Liver (tissue), 9 donors: ENCODE data around the gene FAM174A. TPM values are rescaled to one million over a fixed set of nuclear protein-coding genes. Genes with fewer than 3 reads are reported as not detected.
"Not testable (repeated sequence)": the region's sequence is repeated elsewhere in the genome, so short reads cannot be mapped to it uniquely, and the experiment has no call there.

Experiments used
- DNase-seq: peaks from one replicate; pipeline ENCODE4 v3.0.0-alpha.2; 2017; ENCODE audit warnings: low spot score
- H3K27ac ChIP-seq, 2 donors: one replicate each; pipeline ENCODE4 v1.7.0; 2013; ENCODE audit warnings: inconsistent platforms in 2 of 2, low read length in 2 of 2, control low read depth in 1 of 2, low read depth in 1 of 2, mild to moderate bottlenecking in 1 of 2
- H3K27me3 ChIP-seq, 4 donors: one replicate each; pipeline versions ENCODE4 v1.6.1 to v1.7.0; 2013; ENCODE audit warnings: low read length in 3 of 4, inconsistent platforms in 1 of 4, mild to moderate bottlenecking in 1 of 4, moderate library complexity in 1 of 4; ENCODE audit not compliant: control insufficient read depth in 4 of 4, insufficient read depth in 4 of 4
- H3K36me3 ChIP-seq, 4 donors: one replicate each; pipeline versions ENCODE4 v1.6.1 to v1.7.0; 2013; ENCODE audit warnings: low read length in 3 of 4, mild to moderate bottlenecking in 3 of 4, low read depth in 1 of 4, moderate library complexity in 1 of 4; ENCODE audit not compliant: control insufficient read depth in 4 of 4, insufficient read depth in 3 of 4
- H3K4me1 ChIP-seq, 4 donors: one replicate each; pipeline versions ENCODE4 v1.6.1 to v1.7.0; 2013; ENCODE audit warnings: low read length in 3 of 4, mild to moderate bottlenecking in 3 of 4, moderate library complexity in 1 of 4; ENCODE audit not compliant: control insufficient read depth in 4 of 4, insufficient read depth in 4 of 4
- H3K4me3 ChIP-seq, 3 donors: one replicate each; pipeline versions ENCODE4 v1.6.1 to v1.7.0; 2013; ENCODE audit warnings: low read length in 3 of 3, control low read depth in 1 of 3, low read depth in 1 of 3, mild to moderate bottlenecking in 1 of 3
- H3K9ac ChIP-seq, 2 donors: one replicate each; pipeline ENCODE4 v1.7.0; 2013; ENCODE audit warnings: low read length in 2 of 2, mild to moderate bottlenecking in 2 of 2, moderate library complexity in 2 of 2, control low read depth in 1 of 2, low read depth in 1 of 2
- H3K9me3 ChIP-seq, 4 donors: one replicate each; pipeline versions ENCODE4 v1.6.1 to v1.7.0; 2013; ENCODE audit warnings: low read length in 3 of 4; ENCODE audit not compliant: control insufficient read depth in 4 of 4
- ATF3 ChIP-seq: IDR thresholded peaks from 2 replicates; pipeline ENCODE4 v1.6.1; 2016; ENCODE audit warnings: antibody characterized with exemption
- EGR1 ChIP-seq, 2 donors: IDR thresholded peaks; 2 replicates each; pipeline ENCODE4 v1.6.1; 2016 to 2018; ENCODE audit warnings: antibody characterized with exemption in 2 of 2, low read depth in 2 of 2
- FOXA1 ChIP-seq: IDR thresholded peaks from 2 replicates; pipeline ENCODE4 v1.6.1; 2016; ENCODE audit warnings: antibody characterized with exemption
- FOXA2 ChIP-seq: IDR thresholded peaks from 2 replicates; pipeline ENCODE4 v1.6.1; 2016; ENCODE audit warnings: antibody characterized with exemption
- GABPA ChIP-seq, 2 donors: IDR thresholded peaks in 1 of 2; conservative IDR thresholded peaks in 1 of 2; 2 replicates each; pipeline ENCODE4 v1.6.1; 2016; ENCODE audit warnings: antibody characterized with exemption in 2 of 2, mild to moderate bottlenecking in 1 of 2, moderate library complexity in 1 of 2
- HNF4G ChIP-seq: IDR thresholded peaks from 2 replicates; pipeline ENCODE4 v1.6.1; 2016; ENCODE audit warnings: antibody characterized with exemption
- JUND ChIP-seq, 2 donors: IDR thresholded peaks; 2 replicates each; pipeline ENCODE4 v1.6.1; 2016; ENCODE audit warnings: antibody characterized with exemption in 2 of 2
- NR2F2 ChIP-seq: IDR thresholded peaks from 2 replicates; pipeline ENCODE4 v1.6.1; 2016; ENCODE audit warnings: antibody characterized with exemption
- SP1 ChIP-seq: IDR thresholded peaks from 2 replicates; pipeline ENCODE4 v1.6.1; 2018; ENCODE audit warnings: antibody characterized with exemption, mild to moderate bottlenecking
- TAF1 ChIP-seq: conservative IDR thresholded peaks from 2 replicates; pipeline ENCODE4 v1.6.1; 2016; ENCODE audit warnings: antibody characterized with exemption, mild to moderate bottlenecking
- YY1 ChIP-seq: IDR thresholded peaks from 2 replicates; pipeline ENCODE4 v1.6.1; 2016; ENCODE audit warnings: antibody characterized with exemption, mild to moderate bottlenecking
- ZBTB33 ChIP-seq: IDR thresholded peaks from 2 replicates; pipeline ENCODE4 v1.6.1; 2016; ENCODE audit warnings: antibody characterized with exemption
- WGBS: extraction: QIAGEN DNeasy Blood & Tissue Kit; methylation state at CpG from one replicate; pipeline ENCODE4 v1.1.7; 2013; 5-methylcytosine and 5-hydroxymethylcytosine counted together
- polyA plus RNA-seq, 2 donors: library from polyadenylated mRNA; stranded (reverse) in 1 of 2; unstranded in 1 of 2; fragments of 200-250 nt in 1 of 2; fragments of >200 nt in 1 of 2; fragmentation: Nextera tagmentation in 1 of 2; extraction: Ambion mirVana in 1 of 2; gene quantifications; one replicate each; pipeline versions ENCODE4 v1.2.1 to v1.2.3, GENCODE V29; 2013 to 2015
- total RNA-seq, 2 donors: library from RNA; depleted of rRNA; stranded (reverse); fragments of >200 nt; gene quantifications; one replicate each; pipeline ENCODE4 v1.2.3, GENCODE V29; 2014
- TF ChIP-seq, protein P1 (sequence below): IDR thresholded peaks from 2 replicates; pipeline ENCODE4 v1.6.1; 2016; ENCODE audit warnings: antibody characterized with exemption
- TF ChIP-seq, protein P2 (sequence below): fragments of 150-350 bp; IDR thresholded peaks from 2 replicates; pipeline ENCODE4 v1.5.1; 2017; ENCODE audit warnings: improper control_type of control experiment, low read depth, low read length; ENCODE audit not compliant: missing input control
- donor health status: healthy.
- donor health status: healthy.
- donor health status: healthy.
- donor health status: healthy.
- donor health status: healthy.

The FAM174A gene
- total and polyA plus RNA-seq, 4 donors: 8.4 to 20.4 (median 15.9) TPM

DNA sequence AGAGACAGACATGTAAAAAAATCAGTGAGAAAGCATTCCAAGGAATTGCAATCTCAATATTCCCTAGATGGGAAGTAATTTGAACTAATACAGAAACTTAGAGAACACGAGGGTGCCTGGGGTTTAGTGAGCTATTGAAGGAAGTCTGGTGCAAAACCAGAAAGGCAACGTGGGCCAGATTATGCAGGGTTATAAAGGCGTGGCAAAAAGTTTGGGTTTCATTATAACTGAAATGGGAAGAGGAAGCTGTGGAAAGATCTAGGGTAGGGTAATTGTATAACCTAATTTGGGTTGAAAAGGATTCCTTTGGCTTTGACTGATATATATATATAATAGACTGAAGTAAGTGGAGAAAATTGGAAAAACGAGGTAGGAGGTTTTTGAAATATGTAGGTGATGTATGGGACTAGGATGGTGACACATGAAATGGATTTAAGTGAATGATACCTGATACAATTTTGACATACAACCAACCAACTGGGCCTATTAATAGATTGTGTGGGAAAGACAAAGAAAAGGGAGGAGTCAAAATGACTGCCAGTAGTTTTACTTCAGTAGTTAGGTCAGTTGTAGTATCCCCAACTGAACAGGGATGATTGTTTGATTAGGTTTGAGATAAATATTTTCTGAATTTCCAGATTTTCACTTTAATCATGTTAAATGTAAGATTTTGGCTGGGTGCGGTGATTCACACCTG lies 65.3 kb downstream of the FAM174A start:
- no peak overlapping the region for H3K27ac ChIP-seq
- 68% methylated on average over 5 of the region's 5 CpGs for WGBS
- no peaks in the 10 kb centered on the region for H3K27me3 ChIP-seq
- H3K9ac ChIP-seq: no peak overlapping the region
- TF ChIP-seq GABPA (IDR thresholded peaks at IDR 0.05 in 1 of 2, conservative IDR thresholded peaks at IDR 0.05 in 1 of 2) (no peak), HNF4G (no peak), SP1 (no peak)
- TF ChIP-seq, protein P1, sequence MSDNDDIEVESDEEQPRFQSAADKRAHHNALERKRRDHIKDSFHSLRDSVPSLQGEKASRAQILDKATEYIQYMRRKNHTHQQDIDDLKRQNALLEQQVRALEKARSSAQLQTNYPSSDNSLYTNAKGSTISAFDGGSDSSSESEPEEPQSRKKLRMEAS: no peak
- no peaks in the 10 kb centered on the region for H3K9me3 ChIP-seq
- H3K4me3 ChIP-seq: no peak overlapping the region
- H3K4me1 ChIP-seq: no peaks in the 10 kb centered on the region
- H3K36me3 ChIP-seq: no peaks in the 10 kb centered on the region
- no peak for DNase-seq

- no peak overlapping the region for H3K27ac ChIP-seq
- no peaks in the 10 kb centered on the region for H3K9me3 ChIP-seq
- H3K4me3 ChIP-seq: no peak overlapping the region
- H3K9ac ChIP-seq: no peak overlapping the region
- H3K27me3 ChIP-seq: no peaks in the 10 kb centered on the region
- no peaks in the 10 kb centered on the region for H3K36me3 ChIP-seq
- TF ChIP-seq FOXA2 (no peak), ATF3 (no peak), JUND (IDR thresholded peaks at IDR 0.05) (no peak), HNF4G (no peak), TAF1 (no peak), FOXA1 (no peak), GABPA (IDR thresholded peaks at IDR 0.05 in 1 of 2, conservative IDR thresholded peaks at IDR 0.05 in 1 of 2) (no peak), EGR1 (IDR thresholded peaks at IDR 0.05; ENCODE audit: low read depth in 2 of 2) (no peak), YY1 (no peak), ZBTB33 (no peak), NR2F2 (no peak), SP1 (no peak)
- TF ChIP-seq, protein P2, sequence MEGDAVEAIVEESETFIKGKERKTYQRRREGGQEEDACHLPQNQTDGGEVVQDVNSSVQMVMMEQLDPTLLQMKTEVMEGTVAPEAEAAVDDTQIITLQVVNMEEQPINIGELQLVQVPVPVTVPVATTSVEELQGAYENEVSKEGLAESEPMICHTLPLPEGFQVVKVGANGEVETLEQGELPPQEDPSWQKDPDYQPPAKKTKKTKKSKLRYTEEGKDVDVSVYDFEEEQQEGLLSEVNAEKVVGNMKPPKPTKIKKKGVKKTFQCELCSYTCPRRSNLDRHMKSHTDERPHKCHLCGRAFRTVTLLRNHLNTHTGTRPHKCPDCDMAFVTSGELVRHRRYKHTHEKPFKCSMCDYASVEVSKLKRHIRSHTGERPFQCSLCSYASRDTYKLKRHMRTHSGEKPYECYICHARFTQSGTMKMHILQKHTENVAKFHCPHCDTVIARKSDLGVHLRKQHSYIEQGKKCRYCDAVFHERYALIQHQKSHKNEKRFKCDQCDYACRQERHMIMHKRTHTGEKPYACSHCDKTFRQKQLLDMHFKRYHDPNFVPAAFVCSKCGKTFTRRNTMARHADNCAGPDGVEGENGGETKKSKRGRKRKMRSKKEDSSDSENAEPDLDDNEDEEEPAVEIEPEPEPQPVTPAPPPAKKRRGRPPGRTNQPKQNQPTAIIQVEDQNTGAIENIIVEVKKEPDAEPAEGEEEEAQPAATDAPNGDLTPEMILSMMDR: no peak
- TF ChIP-seq, protein P1: no peak
- DNase-seq: no peak
- WGBS: 67% methylated on average over 2 of the region's 2 CpGs
- H3K4me1 ChIP-seq: no peaks in the 10 kb centered on the region
Observed at GRCh38 chr5:100603141-100603540, 68.0 kb downstream of the FAM174A start.

- H3K4me1 ChIP-seq, DNase-seq, H3K27me3 ChIP-seq, H3K4me3 ChIP-seq, H3K36me3 ChIP-seq, H3K9ac ChIP-seq, H3K9me3 ChIP-seq, H3K27ac ChIP-seq: not testable (repeated sequence)
- WGBS: 64% methylated on average over 1 of the region's 1 CpG
Observed at GRCh38 chr5:100604021-100604420, 68.8 kb downstream of the FAM174A start.
